Naive B cell (primary cell): ENCODE measurements around the gene CRYBA4. TPM values are rescaled to one million over a fixed set of nuclear protein-coding genes. Genes with fewer than 3 reads are reported as not detected.

ENCODE experiments used
- ATAC-seq, 2 donors: fragments of 150-1000 bp; cut with Tn5 transposase; 2 replicates each; pipeline ENCODE4 v1.10.0; 2021; ENCODE audit warnings: low read depth in 2 of 2, mild to moderate bottlenecking in 2 of 2, moderate library complexity in 2 of 2
- DNase-seq: peaks from one replicate; pipeline ENCODE4 v3.0.0; 2022
- H3K27ac Mint-ChIP-seq, 6 donors: one replicate each; pipeline ENCODE4 v1.8.0; 2020 to 2022; ENCODE audit warnings: mild to moderate bottlenecking in 6 of 6, mixed read lengths in 6 of 6, moderate library complexity in 5 of 6, inconsistent platforms in 2 of 6
- H3K27me3 Mint-ChIP-seq, 3 donors: one replicate each; pipeline ENCODE4 v1.8.0; 2021 to 2022; ENCODE audit warnings: mixed read lengths in 3 of 3, mild to moderate bottlenecking in 1 of 3
- H3K36me3 Mint-ChIP-seq, 2 donors: one replicate each; pipeline ENCODE4 v1.8.0; 2020 to 2022; ENCODE audit warnings: mixed read lengths in 2 of 2, inconsistent platforms in 1 of 2, mild to moderate bottlenecking in 1 of 2
- H3K4me1 Mint-ChIP-seq, 3 donors: one replicate each; pipeline ENCODE4 v1.8.0; 2020 to 2022; ENCODE audit warnings: mixed read lengths in 3 of 3, inconsistent platforms in 1 of 3, mild to moderate bottlenecking in 1 of 3, moderate library complexity in 1 of 3
- H3K4me3 Mint-ChIP-seq, 8 donors: one replicate each; pipeline ENCODE4 v1.8.0; 2020 to 2022; ENCODE audit warnings: mild to moderate bottlenecking in 8 of 8, mixed read lengths in 8 of 8, moderate library complexity in 8 of 8, inconsistent platforms in 2 of 8
- H3K9me3 Mint-ChIP-seq, 7 donors: one replicate each; pipeline ENCODE4 v1.8.0; 2020 to 2022; ENCODE audit warnings: mixed read lengths in 7 of 7, mild to moderate bottlenecking in 5 of 7, inconsistent platforms in 2 of 7, moderate library complexity in 1 of 7
- polyA plus RNA-seq, 6 donors: library from polyadenylated mRNA; unstranded; fragments of 300-500 nt; fragmentation: Illumina TruSeq; gene quantifications; one replicate each; pipeline ENCODE4 v1.2.3, GENCODE V29; 2021; ENCODE audit warnings: low read depth in 6 of 6

CRYBA4 gene
- polyA plus RNA-seq, 6 donors from 2014 or later = not detected

GRCh38 chr22:26586556-26587325 lies 35.0 kb upstream of the CRYBA4 start:
- ATAC-seq (no peak), DNase-seq (no peak)
- no peaks in the 10 kb centered on the region for H3K27me3 Mint-ChIP-seq
- peaks cover 32 to 49% (median 35%) of the 10 kb centered on the region in 3 donors for H3K4me1 Mint-ChIP-seq
- H3K9me3 Mint-ChIP-seq = peaks cover 0 to 4% (median 0%) of the 10 kb centered on the region in 7 donors
- H3K4me3 Mint-ChIP-seq = peak overlapping the region in 7 of 8 donors; percentile 39 to 80 (median 53)
- H3K27ac Mint-ChIP-seq = peak overlapping the region in 5 of 6 donors; percentile 38 to 91 (median 54)
- no peaks in the 10 kb centered on the region for H3K36me3 Mint-ChIP-seq

- no peak for ATAC-seq
- Mint-ChIP-seq H3K27ac (peak overlapping the region; percentile 39 to 85 (median 69)), H3K27me3 (no peaks in the 10 kb centered on the region), H3K9me3 (peaks cover 0 to 4% (median 0%) of the 10 kb centered on the region in 7 donors), H3K4me1 (peaks cover 45 to 60% (median 45%) of the 10 kb centered on the region in 3 donors), H3K4me3 (peak overlapping the region in 7 of 8 donors; percentile 83 to 95 (median 90)), H3K36me3 (no peaks in the 10 kb centered on the region)
- no peak for DNase-seq
Measured at GRCh38 chr22:26587991-26588613, 33.7 kb upstream of the CRYBA4 start.

GRCh38 chr22:26588729-26589366 lies 32.9 kb upstream of the CRYBA4 start:
- Mint-ChIP-seq H3K4me1 (peaks cover 44 to 60% (median 46%) of the 10 kb centered on the region in 3 donors), H3K27ac (peak overlapping the region; percentile 39 to 91 (median 76)), H3K36me3 (no peaks in the 10 kb centered on the region), H3K9me3 (peaks cover 0 to 4% (median 0%) of the 10 kb centered on the region in 7 donors), H3K4me3 (peak overlapping the region; percentile 83 to 95 (median 90)), H3K27me3 (no peaks in the 10 kb centered on the region)
- ATAC-seq = no peak
- DNase-seq = no peak

DNA sequence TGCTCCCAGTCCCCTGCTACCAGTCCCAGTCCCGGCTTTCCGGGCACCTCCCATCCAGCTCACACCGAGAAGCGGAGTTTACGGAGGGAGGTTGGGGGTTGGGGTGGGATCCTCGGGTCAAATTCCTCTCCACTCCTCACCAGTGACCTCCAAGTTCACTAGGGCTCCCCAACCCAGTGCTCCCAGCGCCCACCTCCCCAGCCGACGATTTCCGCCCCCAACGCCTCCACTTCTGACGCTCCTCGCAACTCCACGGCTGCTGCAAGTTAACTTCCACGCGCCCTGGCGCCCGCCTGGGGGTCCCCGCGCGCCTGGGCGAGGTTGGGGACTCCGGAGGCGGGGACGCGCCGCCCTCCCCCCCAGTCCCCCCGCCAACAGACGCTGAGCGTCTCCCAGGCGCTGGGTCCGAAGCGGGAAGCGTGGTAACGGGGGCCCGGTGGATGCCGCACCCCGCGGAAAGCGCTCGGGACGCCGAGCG lies 32.4 kb upstream of the CRYBA4 start:
- Mint-ChIP-seq H3K4me1 (peaks cover 38 to 60% (median 46%) of the 10 kb centered on the region in 3 donors), H3K27me3 (no peaks in the 10 kb centered on the region), H3K27ac (peak overlapping the region in 4 of 6 donors; percentile 68 to 91 (median 79)), H3K36me3 (no peaks in the 10 kb centered on the region), H3K4me3 (peak overlapping the region; percentile 83 to 95 (median 90)), H3K9me3 (peaks cover 0 to 4% (median 0%) of the 10 kb centered on the region in 7 donors)
- peak; percentile 29 for ATAC-seq
- DNase-seq = peak; percentile 27

DNA sequence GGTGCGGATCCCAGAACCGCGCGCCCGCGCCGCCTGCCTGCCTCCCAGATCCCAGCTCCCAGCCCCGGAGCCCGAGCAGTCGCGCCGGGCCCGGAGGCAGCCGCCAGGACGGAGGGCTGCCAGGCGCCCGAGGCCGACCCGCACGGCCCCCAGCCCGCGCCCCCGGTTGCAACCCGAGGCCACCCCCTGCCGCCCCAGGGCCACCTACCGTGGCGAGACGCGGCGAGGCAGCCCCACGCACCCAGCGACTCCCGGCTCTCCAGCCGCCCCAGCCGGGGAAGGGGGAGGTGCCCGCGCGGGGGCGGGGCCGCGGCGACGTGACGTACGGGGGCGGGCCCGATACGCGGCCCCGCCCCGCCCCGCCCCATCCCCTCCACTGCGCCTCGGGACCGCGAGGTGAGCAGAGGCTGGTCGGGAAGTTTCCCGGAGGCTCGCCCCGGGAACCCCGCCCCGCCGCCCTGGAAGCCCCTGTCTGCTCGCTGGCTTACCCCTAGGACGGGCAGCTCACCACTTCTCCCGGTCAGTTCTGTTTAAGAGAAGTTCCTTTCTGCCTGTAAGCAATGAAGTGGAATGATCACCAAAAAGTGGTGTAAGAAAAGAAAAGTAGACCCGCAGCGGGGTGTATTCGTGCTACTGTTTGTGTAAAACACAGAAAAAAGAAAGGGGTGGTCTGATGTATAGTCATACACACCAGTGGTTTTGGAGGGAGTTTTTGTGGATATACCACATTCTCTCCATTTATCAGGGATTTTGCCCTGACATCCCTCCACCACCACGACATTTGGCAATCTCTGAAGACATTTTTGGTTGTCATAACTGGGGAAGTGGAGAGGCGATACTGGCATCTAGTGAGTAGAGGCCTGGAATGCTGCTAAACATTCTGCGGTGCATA lies 31.7 kb upstream of the CRYBA4 start, which contains the start of gene TPST2:
Gene TPST2, minus strand, starts transcription at position 288 of the 892 bp plus-strand sequence. CDS start 48,502 bp downstream, outside the sequence.
- DNase-seq (peak; percentile 74), ATAC-seq (peak; percentile 89 to 90)
- Mint-ChIP-seq H3K27me3 (no peaks in the 10 kb centered on the region), H3K36me3 (no peaks in the 10 kb centered on the region), H3K9me3 (peaks cover 0 to 4% (median 0%) of the 10 kb centered on the region in 7 donors), H3K4me1 (peaks cover 32 to 54% (median 46%) of the 10 kb centered on the region in 3 donors), H3K4me3 (peak within 1 kb of the TSS; percentile 90 to 96 (median 94)), H3K27ac (peak within 1 kb of the TSS; percentile 79 to 96 (median 94))

GRCh38 chr22:26592421-26592891 lies 29.3 kb upstream of the CRYBA4 start:
- Mint-ChIP-seq H3K27me3 (peaks cover 0 to 5% (median 3%) of the 10 kb centered on the region in 3 donors), H3K36me3 (no peaks in the 10 kb centered on the region), H3K4me1 (peaks cover 18 to 32% (median 32%) of the 10 kb centered on the region in 3 donors), H3K27ac (peak overlapping the region in 2 of 6 donors; percentile 0 to 64), H3K4me3 (peak overlapping the region in 3 of 8 donors; percentile 16 to 57 (median 32)), H3K9me3 (peaks cover 0 to 4% (median 0%) of the 10 kb centered on the region in 7 donors)
- no peak for ATAC-seq
- DNase-seq = no peak

DNA sequence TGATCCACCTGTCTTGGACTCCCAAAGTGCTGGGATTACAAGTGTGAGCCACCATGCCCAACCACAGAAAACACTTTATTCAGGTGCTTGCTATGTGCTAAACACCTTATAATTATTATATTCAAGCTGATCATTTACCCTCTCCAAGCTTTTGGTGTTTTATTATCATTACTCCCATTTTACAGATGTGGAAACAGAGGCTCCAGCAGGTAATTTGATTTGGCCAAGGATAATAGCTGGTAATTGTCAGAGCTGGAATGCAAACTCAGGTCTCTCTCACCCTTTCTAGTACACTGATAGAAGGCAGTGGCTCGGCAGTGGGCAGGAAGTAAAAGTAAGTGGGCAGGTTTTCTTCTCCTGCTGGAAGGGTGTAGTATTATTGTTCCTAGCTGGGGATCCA lies 28.0 kb upstream of the CRYBA4 start:
- no peak overlapping the region for H3K27ac Mint-ChIP-seq
- DNase-seq = no peak
- peak overlapping the region in 1 of 8 donors; percentile 58 for H3K4me3 Mint-ChIP-seq
- no peaks in the 10 kb centered on the region for H3K36me3 Mint-ChIP-seq
- peaks cover 14 to 25% (median 23%) of the 10 kb centered on the region in 3 donors for H3K4me1 Mint-ChIP-seq
- no peak for ATAC-seq
- H3K9me3 Mint-ChIP-seq = no peaks in the 10 kb centered on the region
- peaks cover under 1 to 16% (median 14%) of the 10 kb centered on the region in 3 donors for H3K27me3 Mint-ChIP-seq

- DNase-seq = no peak
- Mint-ChIP-seq H3K36me3 (no peaks in the 10 kb centered on the region), H3K27ac (no peak overlapping the region), H3K4me1 (peaks cover 7 to 11% (median 10%) of the 10 kb centered on the region in 3 donors), H3K4me3 (no peak overlapping the region), H3K9me3 (no peaks in the 10 kb centered on the region), H3K27me3 (peaks cover 6 to 30% (median 23%) of the 10 kb centered on the region in 3 donors)
- no peak for ATAC-seq
Measured at GRCh38 chr22:26597026-26597425, 24.7 kb upstream of the CRYBA4 start.

DNA sequence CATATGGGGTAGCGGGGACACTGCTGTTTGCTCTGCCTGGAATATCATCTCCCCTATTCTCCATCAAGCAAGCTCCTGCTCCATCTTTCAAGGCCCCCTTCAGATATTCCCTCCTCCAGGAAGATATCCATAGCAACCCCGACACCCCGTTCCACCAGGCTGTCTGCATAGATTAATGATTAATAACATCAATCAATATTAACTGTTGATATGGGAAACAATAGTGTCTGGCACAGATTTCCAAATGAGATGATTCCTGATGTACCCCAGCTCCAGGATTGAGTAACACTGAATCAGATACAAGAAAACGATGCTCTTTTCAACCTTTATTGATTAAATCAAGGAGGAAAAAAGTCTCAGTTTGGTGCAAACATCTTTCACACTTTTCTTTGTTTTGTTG lies 24.3 kb upstream of the CRYBA4 start:
- Mint-ChIP-seq H3K36me3 (no peaks in the 10 kb centered on the region), H3K4me1 (peaks cover 2 to 6% (median 5%) of the 10 kb centered on the region in 3 donors), H3K27me3 (peaks cover 6 to 30% (median 23%) of the 10 kb centered on the region in 3 donors), H3K27ac (no peak overlapping the region), H3K4me3 (no peak overlapping the region), H3K9me3 (no peaks in the 10 kb centered on the region)
- ATAC-seq (no peak), DNase-seq (no peak)

DNA sequence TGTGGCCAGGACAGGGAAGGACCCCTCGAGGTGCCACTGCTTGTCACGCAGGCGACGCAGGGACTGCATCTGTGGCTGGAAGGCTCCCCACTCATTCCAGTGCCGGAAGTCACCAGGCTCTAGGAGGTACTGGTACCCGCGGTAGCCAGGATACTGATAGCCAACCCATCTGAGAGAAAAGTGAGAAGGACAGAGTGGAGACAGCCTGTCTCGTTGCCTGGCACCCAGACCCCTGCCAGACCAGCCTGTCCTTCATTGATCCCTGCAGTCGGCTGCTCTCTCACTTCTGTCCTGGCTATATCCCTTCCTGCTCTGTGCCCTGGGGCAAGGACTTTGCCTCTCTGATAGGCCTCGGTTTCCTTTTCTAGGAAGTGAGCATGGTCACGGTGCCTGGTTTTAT lies 22.3 kb upstream of the CRYBA4 start:
- no peaks in the 10 kb centered on the region for H3K4me1 Mint-ChIP-seq
- ATAC-seq (no peak), DNase-seq (no peak)
- H3K4me3 Mint-ChIP-seq = no peak overlapping the region
- H3K27me3 Mint-ChIP-seq = peaks cover 6 to 30% (median 23%) of the 10 kb centered on the region in 3 donors
- H3K36me3 Mint-ChIP-seq = no peaks in the 10 kb centered on the region
- no peak overlapping the region for H3K27ac Mint-ChIP-seq
- no peaks in the 10 kb centered on the region for H3K9me3 Mint-ChIP-seq

DNA sequence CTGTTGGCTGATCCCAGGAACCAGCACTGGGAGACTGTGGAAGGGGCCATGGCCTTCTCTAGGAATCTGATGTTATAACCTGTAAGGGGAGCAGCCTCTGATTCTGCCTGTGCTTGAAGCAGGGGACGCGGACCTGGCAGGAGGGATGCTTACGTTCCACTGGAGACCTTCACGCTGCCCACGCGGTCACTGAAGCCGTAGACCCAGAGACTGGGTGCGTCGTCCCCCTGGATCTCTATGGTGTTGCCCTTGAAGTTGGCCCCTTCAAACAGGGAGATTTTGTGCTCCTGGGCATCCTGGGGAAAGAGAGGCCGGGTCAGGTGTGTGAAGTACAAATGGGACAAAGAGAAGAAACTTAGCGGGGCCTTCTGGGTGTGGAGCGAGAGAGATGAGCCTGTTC lies 20.0 kb upstream of the CRYBA4 start:
- no peak for ATAC-seq
- no peak overlapping the region for H3K27ac Mint-ChIP-seq
- DNase-seq = no peak
- no peak overlapping the region for H3K4me3 Mint-ChIP-seq
- H3K36me3 Mint-ChIP-seq = no peaks in the 10 kb centered on the region
- no peaks in the 10 kb centered on the region for H3K9me3 Mint-ChIP-seq
- no peaks in the 10 kb centered on the region for H3K4me1 Mint-ChIP-seq
- peaks cover 6 to 30% (median 23%) of the 10 kb centered on the region in 3 donors for H3K27me3 Mint-ChIP-seq

- H3K4me1 Mint-ChIP-seq = no peaks in the 10 kb centered on the region
- no peaks in the 10 kb centered on the region for H3K36me3 Mint-ChIP-seq
- H3K27ac Mint-ChIP-seq = no peak overlapping the region
- no peak overlapping the region for H3K4me3 Mint-ChIP-seq
- ATAC-seq = no peak
- DNase-seq = no peak
- peaks cover 6 to 29% (median 23%) of the 10 kb centered on the region in 3 donors for H3K27me3 Mint-ChIP-seq
- no peaks in the 10 kb centered on the region for H3K9me3 Mint-ChIP-seq
Measured at GRCh38 chr22:26602127-26602526, 19.6 kb upstream of the CRYBA4 start.
